H1 (cell line): ENCODE measurements around the gene TNFSF15. TPM values are rescaled to one million over a fixed set of nuclear protein-coding genes. Genes with fewer than 3 reads are reported as not detected.

Experiments used
- CTCF ChIA-PET: fragments of 300-600 bp; sonication (Branson Sonifier 250); formaldehyde crosslinking; loops from one replicate; lab custom pipeline; 2021; ENCODE audit not compliant: partially characterized antibody; lab: Charles Lee
- POLR2A ChIA-PET: fragments of 300-600 bp; sonication (Branson Sonifier 250); formaldehyde crosslinking; loops from one replicate; lab custom pipeline; 2021; ENCODE audit warnings: inconsistent platforms; ENCODE audit not compliant: partially characterized antibody; lab: Charles Lee
- DNase-seq, 2 experiments: peaks; one replicate each; pipeline versions ENCODE4 v3.0.0 to v3.0.0-alpha.2; 2010 to 2022; ENCODE audit warnings: low spot score in 2 of 2, low read depth in 1 of 2, mixed read lengths in 1 of 2
- FAIRE-seq: peaks from 2 replicates; lab custom pipeline; 2011; peaks lifted over from hg19 to GRCh38; lab: Jason Lieb, UNC
- H2AFZ ChIP-seq: 2 replicates; pipeline ENCODE4 v1.8.1; 2012; ENCODE audit warnings: low read length, inconsistent platforms
- H2AK5ac ChIP-seq: 2 replicates; pipeline ENCODE4 v1.6.1; 2013; ENCODE audit warnings: low read depth, low read length
- H2BK120ac ChIP-seq: replicated peaks from 2 replicates; pipeline ENCODE3; 2013; ENCODE audit warnings: low read depth, low read length, inconsistent platforms
- H2BK12ac ChIP-seq: 2 replicates; pipeline ENCODE4 v1.6.1; 2013; ENCODE audit warnings: low read depth, low read length
- H2BK15ac ChIP-seq: 2 replicates; pipeline ENCODE4 v1.6.1; 2013; ENCODE audit warnings: low read length
- H2BK20ac ChIP-seq: 2 replicates; pipeline ENCODE4 v1.6.1; 2013; ENCODE audit warnings: low read length
- H2BK5ac ChIP-seq: 2 replicates; pipeline ENCODE4 v1.6.1; 2013; ENCODE audit warnings: low read depth, low read length
- H3K14ac ChIP-seq: 2 replicates; pipeline ENCODE4 v1.6.1; 2013; ENCODE audit warnings: inconsistent platforms; ENCODE audit not compliant: insufficient read length
- H3K18ac ChIP-seq: 2 replicates; pipeline ENCODE4 v1.6.1; 2013; ENCODE audit warnings: low read length; ENCODE audit errors: extremely low read depth
- H3K23ac ChIP-seq: 2 replicates; pipeline ENCODE4 v1.6.1; 2013; ENCODE audit warnings: inconsistent platforms; ENCODE audit not compliant: insufficient read length
- H3K23me2 ChIP-seq: 2 replicates; pipeline ENCODE4 v1.6.1; 2013; ENCODE audit warnings: low read depth, low read length
- H3K27ac ChIP-seq: 2 replicates; pipeline ENCODE4 v1.6.1; 2011; ENCODE audit warnings: low read depth, low read length, inconsistent platforms
- H3K27me3 ChIP-seq, 4 experiments: replicated peaks in 1 of 4; 1 replicate in 1 of 4; 2 replicates in 3 of 4; pipeline versions ENCODE4 v1.6.1 to v1.8.1; 2011 to 2013; ENCODE audit warnings: low read length in 3 of 4, mild to moderate bottlenecking in 3 of 4, inconsistent platforms in 2 of 4, mixed read lengths in 2 of 4, moderate library complexity in 1 of 4; ENCODE audit not compliant: control insufficient read depth in 3 of 4, insufficient read depth in 3 of 4; ENCODE audit errors: extremely low read depth in 1 of 4
- H3K36me3 ChIP-seq, 4 experiments: 2 replicates each; pipeline versions ENCODE4 v1.6.1 to v1.8.1; 2011 to 2013; ENCODE audit warnings: mild to moderate bottlenecking in 4 of 4, low read length in 3 of 4, moderate library complexity in 2 of 4, control low read depth in 1 of 4, inconsistent platforms in 1 of 4; ENCODE audit not compliant: insufficient read depth in 4 of 4, control insufficient read depth in 2 of 4
- H3K4ac ChIP-seq: replicated peaks from 2 replicates; pipeline ENCODE3; 2013; ENCODE audit warnings: low read length, low read depth, mixed read lengths, inconsistent platforms; ENCODE audit not compliant: insufficient read length
- H3K4me1 ChIP-seq, 4 experiments: replicated peaks in 1 of 4; 1 replicate in 1 of 4; 2 replicates in 3 of 4; pipeline versions ENCODE4 v1.6.1 to v1.8.1; 2011 to 2013; ENCODE audit warnings: low read length in 3 of 4, inconsistent platforms in 2 of 4, mixed read lengths in 1 of 4; ENCODE audit not compliant: insufficient read depth in 4 of 4, control insufficient read depth in 3 of 4
- H3K4me2 ChIP-seq, 2 experiments: 2 replicates each; pipeline versions ENCODE4 v1.6.1 to v1.8.1; 2011 to 2013; ENCODE audit warnings: low read depth in 2 of 2, low read length in 2 of 2, control low read depth in 1 of 2, inconsistent platforms in 1 of 2, mild to moderate bottlenecking in 1 of 2; ENCODE audit not compliant: insufficient read depth in 1 of 2
- H3K4me3 ChIP-seq, 4 experiments: fragments of 200-600, 300-600 bp in 1 of 4; sonication (generic), shearing (Covaris generic), sonication (Bioruptor Twin) in 1 of 4; 2 replicates each; pipeline versions ENCODE4 v1.5.1 to v1.8.1; 2011 to 2016; ENCODE audit warnings: low read length in 4 of 4, low read depth in 3 of 4, control low read depth in 2 of 4, inconsistent platforms in 2 of 4, mild to moderate bottlenecking in 2 of 4, mixed read lengths in 1 of 4, moderate library complexity in 1 of 4; ENCODE audit not compliant: insufficient read depth in 2 of 4; ENCODE audit errors: extremely low read depth in 1 of 4
- H3K56ac ChIP-seq: replicated peaks from 2 replicates; pipeline ENCODE3; 2013; ENCODE audit warnings: low read depth, mild to moderate bottlenecking, mixed read lengths, low read length, inconsistent platforms; ENCODE audit not compliant: insufficient read length
- H3K79me1 ChIP-seq: 2 replicates; pipeline ENCODE4 v1.6.1; 2013; ENCODE audit warnings: low read depth, low read length, control low read depth
- H3K79me2 ChIP-seq, 2 experiments: 2 replicates each; pipeline versions ENCODE4 v1.6.1 to v1.8.1; 2012 to 2013; ENCODE audit warnings: low read length in 2 of 2, mild to moderate bottlenecking in 2 of 2, inconsistent platforms in 1 of 2; ENCODE audit not compliant: insufficient read depth in 2 of 2, control insufficient read depth in 1 of 2
- H3K9ac ChIP-seq, 4 experiments: replicated peaks in 1 of 4; 1 replicate in 1 of 4; 2 replicates in 3 of 4; pipeline versions ENCODE4 v1.6.1 to v1.8.1; 2011 to 2013; ENCODE audit warnings: low read depth in 3 of 4, low read length in 3 of 4, control low read depth in 2 of 4, mild to moderate bottlenecking in 2 of 4, moderate library complexity in 2 of 4, inconsistent platforms in 1 of 4; ENCODE audit errors: extremely low read depth in 1 of 4
- H3K9me3 ChIP-seq, 2 experiments: 2 replicates each; pipeline versions ENCODE4 v1.6.1 to v1.8.1; 2012 to 2013; ENCODE audit warnings: mild to moderate bottlenecking in 2 of 2, moderate library complexity in 2 of 2, control low read depth in 1 of 2, inconsistent platforms in 1 of 2, low read depth in 1 of 2, low read length in 1 of 2, mixed read lengths in 1 of 2; ENCODE audit not compliant: insufficient read depth in 2 of 2
- H4K20me1 ChIP-seq, 2 experiments: replicated peaks in 1 of 2; 2 replicates each; pipeline versions ENCODE3 to v1.8.1; 2011 to 2013; ENCODE audit warnings: inconsistent platforms in 2 of 2, low read length in 2 of 2, mild to moderate bottlenecking in 1 of 2; ENCODE audit not compliant: insufficient read depth in 2 of 2, control insufficient read depth in 1 of 2
- H4K5ac ChIP-seq: 2 replicates; pipeline ENCODE4 v1.6.1; 2013; ENCODE audit warnings: low read length, low read depth, mixed read lengths, inconsistent platforms; ENCODE audit not compliant: insufficient read length
- H4K8ac ChIP-seq: 2 replicates; pipeline ENCODE4 v1.8.0; 2013; ENCODE audit warnings: mild to moderate bottlenecking, moderate library complexity, low read length, inconsistent platforms; ENCODE audit not compliant: insufficient read depth; ENCODE audit errors: extremely low read depth
- H4K91ac ChIP-seq: replicated peaks from 2 replicates; pipeline ENCODE3; 2013; ENCODE audit warnings: low read length, mixed read lengths, inconsistent platforms; ENCODE audit not compliant: insufficient read length
- CBX8 ChIP-seq: fragments of 300-800, 300-1000 bp; sonication (generic); IDR thresholded peaks from 2 replicates; pipeline ENCODE4 v1.7.1; 2016; ENCODE audit warnings: low read depth, low read length, borderline replicate concordance
- EZH2 ChIP-seq: fragments of 200-600 bp; sonication (generic); IDR thresholded peaks from 2 replicates; pipeline ENCODE4 v1.7.1; 2012; ENCODE audit warnings: low read depth, mild to moderate bottlenecking, moderate library complexity, low read length, inconsistent platforms; ENCODE audit not compliant: severe bottlenecking
- HDAC2 ChIP-seq, 2 experiments: fragments of 300-600 bp in 1 of 2; sonication (generic) in 1 of 2; IDR thresholded peaks; 2 replicates each; pipeline ENCODE4 v1.6.1; 2011 to 2012; ENCODE audit warnings: low read depth in 2 of 2, low read length in 2 of 2, mild to moderate bottlenecking in 2 of 2, moderate library complexity in 2 of 2, borderline replicate concordance in 1 of 2, inconsistent platforms in 1 of 2
- KDM1A ChIP-seq: fragments of 200-600, 300-600 bp; sonication (generic); IDR thresholded peaks from 2 replicates; pipeline ENCODE4 v1.7.1; 2016; ENCODE audit warnings: mild to moderate bottlenecking, low read length, borderline replicate concordance
- MAFK ChIP-seq: IDR thresholded peaks from 2 replicates; pipeline ENCODE4 v1.6.1; 2012; ENCODE audit warnings: low read depth, mild to moderate bottlenecking, improper control_type of control experiment, low read length
- PHF8 ChIP-seq: fragments of 200-600 bp; sonication (generic); conservative IDR thresholded peaks from 2 replicates; pipeline ENCODE4 v1.7.1; 2012; ENCODE audit warnings: low read depth, mild to moderate bottlenecking, inconsistent platforms, low read length, moderate library complexity
- RFX5 ChIP-seq: IDR thresholded peaks from 2 replicates; pipeline ENCODE4 v1.6.1; 2011; ENCODE audit warnings: low read depth, low read length, improper control_type of control experiment, borderline replicate concordance
- SAP30 ChIP-seq: fragments of 300-600 bp; sonication (generic); IDR thresholded peaks from 2 replicates; pipeline ENCODE4 v1.7.1; 2012; ENCODE audit warnings: low read length, moderate library complexity, mild to moderate bottlenecking, inconsistent platforms; ENCODE audit not compliant: insufficient read depth, insufficient replicate concordance
- SIN3A ChIP-seq, 2 experiments: IDR thresholded peaks in 1 of 2; conservative IDR thresholded peaks in 1 of 2; 2 replicates each; pipeline ENCODE4 v1.6.1; 2011 to 2012; ENCODE audit warnings: low read length in 2 of 2, improper control_type of control experiment in 1 of 2, low read depth in 1 of 2, mild to moderate bottlenecking in 1 of 2
- SP4 ChIP-seq: IDR thresholded peaks from 2 replicates; pipeline ENCODE4 v1.6.1; 2012; ENCODE audit warnings: low read length, inconsistent platforms
- TAF1 ChIP-seq: IDR thresholded peaks from 2 replicates; pipeline ENCODE4 v1.6.1; 2011; ENCODE audit warnings: mild to moderate bottlenecking, low read depth, low read length
- TBP ChIP-seq: IDR thresholded peaks from 2 replicates; pipeline ENCODE4 v1.6.1; 2011; ENCODE audit warnings: low read depth, low read length, improper control_type of control experiment
- TEAD4 ChIP-seq: IDR thresholded peaks from 2 replicates; pipeline ENCODE4 v1.6.1; 2012; ENCODE audit warnings: low read depth, low read length, inconsistent platforms, mixed read lengths
- WGBS, 2 experiments: shearing (Covaris generic) in 1 of 2; methylation state at CpG; one replicate each; pipeline versions ENCODE4 v1.1.6 to v1.1.7; 2013 to 2015; ENCODE audit warnings: low lambda C conversion rate in 2 of 2, mixed read lengths in 2 of 2, inconsistent platforms in 1 of 2, low coverage in 1 of 2, missing lambda C conversion rate in 1 of 2; ENCODE audit not compliant: insufficient replicate concordance in 2 of 2, insufficient coverage in 1 of 2, insufficient read length in 1 of 2; ENCODE audit errors: extremely low coverage in 1 of 2, missing lambda C conversion rate in 1 of 2; 5-methylcytosine and 5-hydroxymethylcytosine counted together
- polyA plus RNA-seq, 7 experiments: library from polyadenylated mRNA; depleted of rRNA in 3 of 7; stranded (reverse) in 5 of 7; unstranded in 2 of 7; fragments of >200 nt in 5 of 7; fragments of 200-250 nt in 2 of 7; gene quantifications; 1 replicate in 5 of 7; 2 replicates in 1 of 7; 4 replicates in 1 of 7; pipeline versions ENCODE4 v1.2.1 to v1.2.3, GENCODE V29; 2011 to 2013; ENCODE audit warnings: missing spikeins in 2 of 7, mixed read lengths in 2 of 7
- total RNA-seq: library from RNA; stranded (reverse); fragmentation: NEBNext Ultra II Directional; extraction: Animal tissue kit (Norgen Biotek cat#: 25700); gene quantifications from 2 replicates; pipeline ENCODE4 v1.2.1, GENCODE V29; 2021
- TF ChIP-seq, protein P1 (sequence below): IDR thresholded peaks from 2 replicates; pipeline ENCODE4 v1.6.1; 2012; ENCODE audit warnings: inconsistent platforms

TNFSF15 gene
- total and polyA plus RNA-seq, 2 of the 8 experiments (the other 6 are each of a cell fraction or from before 2014, with no cell fraction given) = 0.09 to 0.17 TPM

DNA sequence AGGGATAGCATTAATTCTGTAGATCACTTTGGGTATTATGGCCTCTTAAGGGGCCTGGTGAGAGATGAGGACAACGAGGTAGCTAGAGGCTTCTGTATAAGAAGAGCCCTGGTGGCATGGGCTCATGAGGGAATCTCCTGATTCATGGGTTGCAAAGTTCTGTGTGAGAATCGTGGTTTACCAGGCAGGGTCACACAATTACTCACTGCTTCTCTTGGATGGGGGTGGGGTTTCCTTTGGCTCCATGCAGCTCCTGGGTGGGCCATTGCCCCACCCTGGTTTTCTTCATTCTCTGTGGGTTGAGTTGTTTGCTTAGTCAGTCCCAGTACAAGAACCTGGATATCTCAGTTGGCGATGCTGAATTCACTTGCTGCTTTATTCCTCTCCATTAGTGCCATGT is 30.9 kb upstream of the TNFSF15 start:
- Histone ChIP-seq H2BK5ac (no peak overlapping the region), H2AFZ (no peak overlapping the region), H3K4me1 (no peaks in the 10 kb centered on the region), H3K27me3 (no peaks in the 10 kb centered on the region), H2BK15ac (no peak overlapping the region), H3K23me2 (no peaks in the 10 kb centered on the region), H4K20me1 (peaks cover 0 to 2% of the 10 kb centered on the region in 2 experiments), H3K9ac (no peak overlapping the region), H3K14ac (no peak overlapping the region), H3K27ac (no peak overlapping the region), H3K4ac (no peak overlapping the region), H2BK12ac (no peak overlapping the region), H2BK120ac (no peak overlapping the region), H3K9me3 (no peaks in the 10 kb centered on the region), H3K4me3 (no peak overlapping the region), H4K91ac (no peak overlapping the region), H2AK5ac (no peak overlapping the region), H3K79me2 (no peaks in the 10 kb centered on the region), H4K8ac (no peak overlapping the region), H3K36me3 (no peaks in the 10 kb centered on the region), H3K56ac (no peak overlapping the region), H3K4me2 (no peak overlapping the region), H3K79me1 (no peaks in the 10 kb centered on the region), H2BK20ac (no peak overlapping the region), H3K18ac (no peak overlapping the region; the same call in 1 of the 2 replicates), H3K23ac (no peak overlapping the region), H4K5ac (no peak overlapping the region)
- DNase-seq (no peak), FAIRE-seq (no peak)
- ChIA-PET CTCF (no interaction called here), POLR2A (no interaction called here)
- whole genome bisulfite sequencing, 2 experiments = 85% methylated on average over 3 of the region's 3 CpGs; no CpG with 5 or more reads in 1 of the 2 experiments
- TF ChIP-seq HDAC2 (IDR thresholded peaks at IDR 0.05; ENCODE audit: borderline replicate concordance in 1 of 2, low read depth in 2 of 2, low read length in 2 of 2) (no peak), TEAD4 (no peak), SAP30 (no peak), MAFK (no peak), EZH2 (no peak), KDM1A (no peak), TBP (no peak), SIN3A (conservative IDR thresholded peaks at IDR 0.05 in 1 of 2, IDR thresholded peaks at IDR 0.05 in 1 of 2; ENCODE audit: low read depth in 1 of 2, low read length in 2 of 2) (no peak), PHF8 (no peak), TAF1 (no peak), SP4 (no peak), CBX8 (no peak), RFX5 (no peak)
- TF ChIP-seq, protein P1, sequence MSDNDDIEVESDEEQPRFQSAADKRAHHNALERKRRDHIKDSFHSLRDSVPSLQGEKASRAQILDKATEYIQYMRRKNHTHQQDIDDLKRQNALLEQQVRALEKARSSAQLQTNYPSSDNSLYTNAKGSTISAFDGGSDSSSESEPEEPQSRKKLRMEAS = no peak
